HepG2 (cell line): Measurements from ENCODE around the gene SH3PXD2A. TPM values are rescaled to one million over a fixed set of nuclear protein-coding genes. Genes with fewer than 3 reads are reported as not detected.
A peak's percentile ranks its signal among the peaks of the same experiment; 100 is the strongest.

Experiments used
- CREM ChIP-seq, 2 experiments: sonication (generic) in 1 of 2; formaldehyde crosslinking in 1 of 2; IDR thresholded peaks; 2 replicates each; pipeline versions ENCODE4 v1.4.0 to v1.6.1; 2016 to 2020; ENCODE audit warnings: antibody characterized with exemption in 1 of 2, mild to moderate bottlenecking in 1 of 2, missing genetic modification reagents in 1 of 2
- DNMT3B ChIP-seq: conservative IDR thresholded peaks from 2 replicates; pipeline ENCODE4 v1.6.1; 2016; ENCODE audit warnings: missing biosample characterization, control low read depth
- EZH2 ChIP-seq: conservative IDR thresholded peaks from 2 replicates; pipeline ENCODE4 v1.6.1; 2012; ENCODE audit warnings: mild to moderate bottlenecking, low read depth, low read length, moderate library complexity
- IKZF1 ChIP-seq: fragments of 450-650 bp; IDR thresholded peaks from 2 replicates; pipeline ENCODE4 v1.7.1; 2016
- KLF12 ChIP-seq: sonication (generic); formaldehyde crosslinking; IDR thresholded peaks from 2 replicates; pipeline ENCODE4 v1.4.0; 2020; ENCODE audit warnings: missing genetic modification reagents, borderline replicate concordance
- MXD4 ChIP-seq: IDR thresholded peaks from 2 replicates; pipeline ENCODE4 v1.6.1; 2016; ENCODE audit warnings: mild to moderate bottlenecking, missing biosample characterization, missing genetic modification reagents
- POLR2AphosphoS2 ChIP-seq: IDR thresholded peaks from 2 replicates; pipeline ENCODE4 v1.6.1; 2011; ENCODE audit warnings: low read depth, low read length, improper control_type of control experiment
- POLR2G ChIP-seq: fragments of 200-400 bp; formaldehyde crosslinking; IDR thresholded peaks from 2 replicates; pipeline ENCODE4 v1.6.1; 2018; ENCODE audit warnings: mild to moderate bottlenecking, low read depth, low read length, moderate library complexity
- RBM39 ChIP-seq: fragments of 200-400 bp; formaldehyde crosslinking; IDR thresholded peaks from one replicate; pipeline ENCODE4 v1.6.1; 2018; ENCODE audit warnings: antibody characterized with exemption, mild to moderate bottlenecking, low read depth, low read length; ENCODE audit not compliant: poor library complexity, severe bottlenecking
- SALL2 ChIP-seq: sonication (generic); formaldehyde crosslinking; IDR thresholded peaks from 2 replicates; pipeline ENCODE4 v1.8.1; 2023; ENCODE audit warnings: mild to moderate bottlenecking, missing genetic modification reagents, inconsistent platforms
- SP140L ChIP-seq: sonication (generic); formaldehyde crosslinking; IDR thresholded peaks from 2 replicates; pipeline ENCODE4 v1.4.0; 2020; ENCODE audit warnings: missing genetic modification reagents, borderline replicate concordance
- TOPORS ChIP-seq: sonication (generic); formaldehyde crosslinking; IDR thresholded peaks from 2 replicates; pipeline ENCODE4 v1.8.0; 2023; ENCODE audit warnings: mild to moderate bottlenecking, missing genetic modification reagents
- U2AF2 ChIP-seq: fragments of 200-400 bp; formaldehyde crosslinking; IDR thresholded peaks from 2 replicates; pipeline ENCODE4 v1.6.1; 2017; ENCODE audit warnings: low read depth, mild to moderate bottlenecking, low read length
- ZFP36 ChIP-seq: fragments of 150-350 bp; IDR thresholded peaks from 2 replicates; pipeline ENCODE4 v1.6.1; 2018; ENCODE audit warnings: borderline replicate concordance, low read length, low read depth; ENCODE audit not compliant: partially characterized antibody
- ZNF101 ChIP-seq: sonication (generic); formaldehyde crosslinking; IDR thresholded peaks from 2 replicates; pipeline ENCODE4 v1.4.0; 2020; ENCODE audit warnings: mild to moderate bottlenecking, low read depth, missing genetic modification reagents, borderline replicate concordance
- ZNF558 ChIP-seq: sonication (generic); formaldehyde crosslinking; IDR thresholded peaks from 2 replicates; pipeline ENCODE4 v1.9.0; 2022; ENCODE audit warnings: mild to moderate bottlenecking, missing genetic modification reagents, borderline replicate concordance
- ZNF577 ChIP-seq: sonication (generic); formaldehyde crosslinking; IDR thresholded peaks from 2 replicates; pipeline ENCODE4 v1.4.0; 2020; ENCODE audit warnings: mild to moderate bottlenecking, low read depth, missing genetic modification reagents, borderline replicate concordance
- ZNF670 ChIP-seq: sonication (generic); formaldehyde crosslinking; IDR thresholded peaks from 2 replicates; pipeline ENCODE4 v1.8.0; 2022; ENCODE audit warnings: mild to moderate bottlenecking, missing genetic modification reagents, borderline replicate concordance
- polyA plus RNA-seq, 8 experiments: library from polyadenylated mRNA; depleted of rRNA in 3 of 8; stranded (reverse) in 7 of 8; unstranded in 1 of 8; fragments of >200 nt; fragmentation: Illumina TruSeq in 4 of 8; extraction: Trizol in 4 of 8; gene quantifications; 2 replicates each; pipeline versions ENCODE4 v1.2.1 to v1.2.3, GENCODE V29; 2011 to 2016; ENCODE audit warnings: low read depth in 4 of 8, missing spikeins in 1 of 8, mixed read lengths in 1 of 8; ENCODE audit not compliant: insufficient read depth in 1 of 8
- total RNA-seq, 5 experiments: library from RNA; depleted of rRNA; stranded (reverse); fragments of >200 nt; fragmentation: Illumina TruSeq; extraction: Trizol; gene quantifications; 2 replicates each; pipeline ENCODE4 v1.2.3, GENCODE V29; 2016; ENCODE audit warnings: low read depth in 1 of 5
- TF ChIP-seq, protein P1 (sequence below): sonication (generic); formaldehyde crosslinking; IDR thresholded peaks from 2 replicates; pipeline ENCODE4 v1.4.0; 2020; ENCODE audit warnings: mild to moderate bottlenecking, missing genetic modification reagents
- TF ChIP-seq, protein P2 (sequence below): conservative IDR thresholded peaks from 2 replicates; pipeline ENCODE4 v1.6.1; 2018; ENCODE audit warnings: missing genetic modification reagents
- TF ChIP-seq, protein P3 (sequence below): sonication (generic); formaldehyde crosslinking; IDR thresholded peaks from 2 replicates; pipeline ENCODE4 v1.5.1; 2020; ENCODE audit warnings: missing genetic modification reagents, mild to moderate bottlenecking, borderline replicate concordance
- TF ChIP-seq, protein P4 (sequence below): sonication (generic); formaldehyde crosslinking; IDR thresholded peaks from 2 replicates; pipeline ENCODE4 v1.8.1; 2023; ENCODE audit warnings: mild to moderate bottlenecking, moderate library complexity, missing genetic modification reagents
- TF ChIP-seq, protein P5 (sequence below), 2 experiments: sonication (generic) in 1 of 2; formaldehyde crosslinking in 1 of 2; IDR thresholded peaks; 2 replicates each; pipeline versions ENCODE4 v1.4.0 to v1.6.1; 2018 to 2020; ENCODE audit warnings: missing genetic modification reagents in 2 of 2, borderline replicate concordance in 1 of 2, low read depth in 1 of 2, mild to moderate bottlenecking in 1 of 2, missing biosample characterization in 1 of 2

SH3PXD2A gene
- total and polyA plus RNA-seq, 2 of the 13 experiments (the other 11 are each of a cell fraction or from before 2014, with no cell fraction given): 11.1 to 11.3 TPM

DNA sequence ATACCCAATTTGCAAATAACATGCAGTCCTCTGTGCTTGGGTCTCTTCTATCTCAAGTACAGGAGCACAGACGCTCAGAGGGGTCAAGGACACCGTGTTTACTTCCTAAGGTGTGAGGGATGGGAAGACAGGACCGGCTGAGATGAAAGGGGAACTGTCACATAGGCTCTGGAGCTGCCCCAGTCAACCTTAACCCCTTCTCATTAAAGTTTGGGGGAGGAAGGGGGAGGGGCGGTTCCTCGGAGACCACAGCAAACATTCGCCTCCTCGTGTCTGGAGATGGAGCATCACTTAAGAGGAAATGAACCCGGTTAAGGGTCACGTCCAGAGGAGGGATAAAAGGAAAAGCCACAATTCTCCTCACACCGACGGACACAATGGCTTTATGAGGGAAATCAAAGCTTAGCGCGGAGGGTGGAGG, 1.1 kb downstream of the SH3PXD2A start (continued):
- TF ChIP-seq, protein P1, sequence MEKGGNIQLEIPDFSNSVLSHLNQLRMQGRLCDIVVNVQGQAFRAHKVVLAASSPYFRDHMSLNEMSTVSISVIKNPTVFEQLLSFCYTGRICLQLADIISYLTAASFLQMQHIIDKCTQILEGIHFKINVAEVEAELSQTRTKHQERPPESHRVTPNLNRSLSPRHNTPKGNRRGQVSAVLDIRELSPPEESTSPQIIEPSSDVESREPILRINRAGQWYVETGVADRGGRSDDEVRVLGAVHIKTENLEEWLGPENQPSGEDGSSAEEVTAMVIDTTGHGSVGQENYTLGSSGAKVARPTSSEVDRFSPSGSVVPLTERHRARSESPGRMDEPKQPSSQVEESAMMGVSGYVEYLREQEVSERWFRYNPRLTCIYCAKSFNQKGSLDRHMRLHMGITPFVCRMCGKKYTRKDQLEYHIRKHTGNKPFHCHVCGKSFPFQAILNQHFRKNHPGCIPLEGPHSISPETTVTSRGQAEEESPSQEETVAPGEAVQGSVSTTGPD (CRISPR knock-in tag): no peak
- TF ChIP-seq, protein P2, sequence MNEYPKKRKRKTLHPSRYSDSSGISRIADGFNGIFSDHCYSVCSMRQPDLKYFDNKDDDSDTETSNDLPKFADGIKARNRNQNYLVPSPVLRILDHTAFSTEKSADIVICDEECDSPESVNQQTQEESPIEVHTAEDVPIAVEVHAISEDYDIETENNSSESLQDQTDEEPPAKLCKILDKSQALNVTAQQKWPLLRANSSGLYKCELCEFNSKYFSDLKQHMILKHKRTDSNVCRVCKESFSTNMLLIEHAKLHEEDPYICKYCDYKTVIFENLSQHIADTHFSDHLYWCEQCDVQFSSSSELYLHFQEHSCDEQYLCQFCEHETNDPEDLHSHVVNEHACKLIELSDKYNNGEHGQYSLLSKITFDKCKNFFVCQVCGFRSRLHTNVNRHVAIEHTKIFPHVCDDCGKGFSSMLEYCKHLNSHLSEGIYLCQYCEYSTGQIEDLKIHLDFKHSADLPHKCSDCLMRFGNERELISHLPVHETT: no peak
- no peak for TF ChIP-seq RBM39
- TF ChIP-seq POLR2G: no peak
- TF ChIP-seq DNMT3B (CRISPR knock-in tag): no peak
- no peak for TF ChIP-seq ZNF670 (CRISPR knock-in tag)
- TF ChIP-seq CREM (IDR thresholded peaks at IDR 0.05): peak; percentile 76
- TF ChIP-seq CREM (CRISPR knock-in tag; IDR thresholded peaks at IDR 0.05): no peak
- TF ChIP-seq, protein P3, sequence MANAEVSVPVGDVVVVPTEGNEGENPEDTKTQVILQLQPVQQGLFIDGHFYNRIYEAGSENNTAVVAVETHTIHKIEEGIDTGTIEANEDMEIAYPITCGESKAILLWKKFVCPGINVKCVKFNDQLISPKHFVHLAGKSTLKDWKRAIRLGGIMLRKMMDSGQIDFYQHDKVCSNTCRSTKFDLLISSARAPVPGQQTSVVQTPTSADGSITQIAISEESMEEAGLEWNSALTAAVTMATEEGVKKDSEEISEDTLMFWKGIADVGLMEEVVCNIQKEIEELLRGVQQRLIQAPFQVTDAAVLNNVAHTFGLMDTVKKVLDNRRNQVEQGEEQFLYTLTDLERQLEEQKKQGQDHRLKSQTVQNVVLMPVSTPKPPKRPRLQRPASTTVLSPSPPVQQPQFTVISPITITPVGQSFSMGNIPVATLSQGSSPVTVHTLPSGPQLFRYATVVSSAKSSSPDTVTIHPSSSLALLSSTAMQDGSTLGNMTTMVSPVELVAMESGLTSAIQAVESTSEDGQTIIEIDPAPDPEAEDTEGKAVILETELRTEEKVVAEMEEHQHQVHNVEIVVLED (CRISPR knock-in tag): no peak
- TF ChIP-seq TOPORS (CRISPR knock-in tag): 0 out of 2 replicates have a peak, but pooled peaks have one; percentile 42
- no peak for TF ChIP-seq POLR2AphosphoS2
- TF ChIP-seq U2AF2: no peak
- TF ChIP-seq KLF12 (CRISPR knock-in tag): no peak
- TF ChIP-seq SALL2: no peak
- TF ChIP-seq SP140L (CRISPR knock-in tag): no peak
- TF ChIP-seq, protein P4, sequence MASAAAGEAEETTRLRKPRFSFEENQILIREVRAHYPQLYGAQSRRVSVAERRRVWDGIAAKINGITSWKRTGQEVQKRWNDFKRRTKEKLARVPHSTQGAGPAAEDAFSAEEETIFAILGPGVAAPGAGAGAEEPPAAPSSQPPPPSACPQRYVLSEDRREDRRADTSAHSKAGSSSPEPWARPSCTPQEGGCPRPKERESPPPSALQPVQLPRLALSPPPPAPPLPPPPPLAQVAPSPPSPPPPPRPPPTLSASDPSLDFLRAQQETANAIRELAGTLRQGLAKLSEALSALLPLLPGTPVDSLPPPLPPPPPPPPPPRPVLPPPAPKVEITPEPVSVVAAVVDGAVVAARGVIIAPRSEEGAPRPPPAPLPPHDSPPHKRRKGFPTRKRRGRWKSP (CRISPR knock-in tag): no peak
- no peak for TF ChIP-seq ZNF101 (CRISPR knock-in tag)
- TF ChIP-seq MXD4: no peak
- no peak for TF ChIP-seq IKZF1
- no peak for TF ChIP-seq ZNF577
- TF ChIP-seq ZNF558 (CRISPR knock-in tag): 0 out of 2 replicates have a peak, but pooled peaks have one; percentile 14
- TF ChIP-seq, protein P5, sequence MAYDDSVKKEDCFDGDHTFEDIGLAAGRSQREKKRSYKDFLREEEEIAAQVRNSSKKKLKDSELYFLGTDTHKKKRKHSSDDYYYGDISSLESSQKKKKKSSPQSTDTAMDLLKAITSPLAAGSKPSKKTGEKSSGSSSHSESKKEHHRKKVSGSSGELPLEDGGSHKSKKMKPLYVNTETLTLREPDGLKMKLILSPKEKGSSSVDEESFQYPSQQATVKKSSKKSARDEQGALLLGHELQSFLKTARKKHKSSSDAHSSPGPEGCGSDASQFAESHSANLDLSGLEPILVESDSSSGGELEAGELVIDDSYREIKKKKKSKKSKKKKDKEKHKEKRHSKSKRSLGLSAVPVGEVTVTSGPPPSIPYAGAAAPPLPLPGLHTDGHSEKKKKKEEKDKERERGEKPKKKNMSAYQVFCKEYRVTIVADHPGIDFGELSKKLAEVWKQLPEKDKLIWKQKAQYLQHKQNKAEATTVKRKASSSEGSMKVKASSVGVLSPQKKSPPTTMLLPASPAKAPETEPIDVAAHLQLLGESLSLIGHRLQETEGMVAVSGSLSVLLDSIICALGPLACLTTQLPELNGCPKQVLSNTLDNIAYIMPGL (CRISPR knock-in tag; IDR thresholded peaks at IDR 0.05; ENCODE audit: borderline replicate concordance in 1 of 2, low read depth in 1 of 2): peak; percentile 22 to 35; a peak in 3 of 4 replicates
- no peak for TF ChIP-seq EZH2
- TF ChIP-seq ZFP36: no peak
